Liver (tissue), 9 donors: ENCODE data around the gene NPR2. TPM values are rescaled to one million over a fixed set of nuclear protein-coding genes. Genes with fewer than 3 reads are reported as not detected.

Experiments
- DNase-seq: peaks from one replicate; pipeline ENCODE4 v3.0.0-alpha.2; 2017; ENCODE audit warnings: low spot score
- H3K27ac ChIP-seq, 2 donors: one replicate each; pipeline ENCODE4 v1.7.0; 2013; ENCODE audit warnings: inconsistent platforms in 2 of 2, low read length in 2 of 2, control low read depth in 1 of 2, low read depth in 1 of 2, mild to moderate bottlenecking in 1 of 2
- H3K27me3 ChIP-seq, 4 donors: one replicate each; pipeline versions ENCODE4 v1.6.1 to v1.7.0; 2013; ENCODE audit warnings: low read length in 3 of 4, inconsistent platforms in 1 of 4, mild to moderate bottlenecking in 1 of 4, moderate library complexity in 1 of 4; ENCODE audit not compliant: control insufficient read depth in 4 of 4, insufficient read depth in 4 of 4
- H3K36me3 ChIP-seq, 4 donors: one replicate each; pipeline versions ENCODE4 v1.6.1 to v1.7.0; 2013; ENCODE audit warnings: low read length in 3 of 4, mild to moderate bottlenecking in 3 of 4, low read depth in 1 of 4, moderate library complexity in 1 of 4; ENCODE audit not compliant: control insufficient read depth in 4 of 4, insufficient read depth in 3 of 4
- H3K4me1 ChIP-seq, 4 donors: one replicate each; pipeline versions ENCODE4 v1.6.1 to v1.7.0; 2013; ENCODE audit warnings: low read length in 3 of 4, mild to moderate bottlenecking in 3 of 4, moderate library complexity in 1 of 4; ENCODE audit not compliant: control insufficient read depth in 4 of 4, insufficient read depth in 4 of 4
- H3K4me3 ChIP-seq, 3 donors: one replicate each; pipeline versions ENCODE4 v1.6.1 to v1.7.0; 2013; ENCODE audit warnings: low read length in 3 of 3, control low read depth in 1 of 3, low read depth in 1 of 3, mild to moderate bottlenecking in 1 of 3
- H3K9ac ChIP-seq, 2 donors: one replicate each; pipeline ENCODE4 v1.7.0; 2013; ENCODE audit warnings: low read length in 2 of 2, mild to moderate bottlenecking in 2 of 2, moderate library complexity in 2 of 2, control low read depth in 1 of 2, low read depth in 1 of 2
- H3K9me3 ChIP-seq, 4 donors: one replicate each; pipeline versions ENCODE4 v1.6.1 to v1.7.0; 2013; ENCODE audit warnings: low read length in 3 of 4; ENCODE audit not compliant: control insufficient read depth in 4 of 4
- FOXA1 ChIP-seq: IDR thresholded peaks from 2 replicates; pipeline ENCODE4 v1.6.1; 2016; ENCODE audit warnings: antibody characterized with exemption
- FOXA2 ChIP-seq: IDR thresholded peaks from 2 replicates; pipeline ENCODE4 v1.6.1; 2016; ENCODE audit warnings: antibody characterized with exemption
- GABPA ChIP-seq, 2 donors: IDR thresholded peaks in 1 of 2; conservative IDR thresholded peaks in 1 of 2; 2 replicates each; pipeline ENCODE4 v1.6.1; 2016; ENCODE audit warnings: antibody characterized with exemption in 2 of 2, mild to moderate bottlenecking in 1 of 2, moderate library complexity in 1 of 2
- HNF4G ChIP-seq: IDR thresholded peaks from 2 replicates; pipeline ENCODE4 v1.6.1; 2016; ENCODE audit warnings: antibody characterized with exemption
- whole genome bisulfite sequencing: extraction: QIAGEN DNeasy Blood & Tissue Kit; methylation state at CpG from one replicate; pipeline ENCODE4 v1.1.7; 2013; 5-methylcytosine and 5-hydroxymethylcytosine counted together
- polyA plus RNA-seq, 2 donors: library from polyadenylated mRNA; stranded (reverse) in 1 of 2; unstranded in 1 of 2; fragments of 200-250 nt in 1 of 2; fragments of >200 nt in 1 of 2; fragmentation: Nextera tagmentation in 1 of 2; extraction: Ambion mirVana in 1 of 2; gene quantifications; one replicate each; pipeline versions ENCODE4 v1.2.1 to v1.2.3, GENCODE V29; 2013 to 2015
- total RNA-seq, 2 donors: library from RNA; depleted of rRNA; stranded (reverse); fragments of >200 nt; gene quantifications; one replicate each; pipeline ENCODE4 v1.2.3, GENCODE V29; 2014
- TF ChIP-seq, protein P1 (sequence below): IDR thresholded peaks from 2 replicates; pipeline ENCODE4 v1.6.1; 2016; ENCODE audit warnings: antibody characterized with exemption
- TF ChIP-seq, protein P2 (sequence below): IDR thresholded peaks from 2 replicates; pipeline ENCODE4 v1.6.1; 2016; ENCODE audit warnings: antibody characterized with exemption
- TF ChIP-seq, protein P3 (sequence below): IDR thresholded peaks from 2 replicates; pipeline ENCODE4 v1.6.1; 2016; ENCODE audit warnings: antibody characterized with exemption, mild to moderate bottlenecking
- TF ChIP-seq, protein P4 (sequence below): IDR thresholded peaks from 2 replicates; pipeline ENCODE4 v1.6.1; 2016; ENCODE audit warnings: antibody characterized with exemption
- donor health status: healthy.
- donor health status: healthy.
- donor health status: healthy.
- donor health status: healthy.
- donor health status: healthy.

The NPR2 gene
- total and polyA plus RNA-seq, 4 donors, result 8.6 to 17.1 (median 11.2) TPM

DNA sequence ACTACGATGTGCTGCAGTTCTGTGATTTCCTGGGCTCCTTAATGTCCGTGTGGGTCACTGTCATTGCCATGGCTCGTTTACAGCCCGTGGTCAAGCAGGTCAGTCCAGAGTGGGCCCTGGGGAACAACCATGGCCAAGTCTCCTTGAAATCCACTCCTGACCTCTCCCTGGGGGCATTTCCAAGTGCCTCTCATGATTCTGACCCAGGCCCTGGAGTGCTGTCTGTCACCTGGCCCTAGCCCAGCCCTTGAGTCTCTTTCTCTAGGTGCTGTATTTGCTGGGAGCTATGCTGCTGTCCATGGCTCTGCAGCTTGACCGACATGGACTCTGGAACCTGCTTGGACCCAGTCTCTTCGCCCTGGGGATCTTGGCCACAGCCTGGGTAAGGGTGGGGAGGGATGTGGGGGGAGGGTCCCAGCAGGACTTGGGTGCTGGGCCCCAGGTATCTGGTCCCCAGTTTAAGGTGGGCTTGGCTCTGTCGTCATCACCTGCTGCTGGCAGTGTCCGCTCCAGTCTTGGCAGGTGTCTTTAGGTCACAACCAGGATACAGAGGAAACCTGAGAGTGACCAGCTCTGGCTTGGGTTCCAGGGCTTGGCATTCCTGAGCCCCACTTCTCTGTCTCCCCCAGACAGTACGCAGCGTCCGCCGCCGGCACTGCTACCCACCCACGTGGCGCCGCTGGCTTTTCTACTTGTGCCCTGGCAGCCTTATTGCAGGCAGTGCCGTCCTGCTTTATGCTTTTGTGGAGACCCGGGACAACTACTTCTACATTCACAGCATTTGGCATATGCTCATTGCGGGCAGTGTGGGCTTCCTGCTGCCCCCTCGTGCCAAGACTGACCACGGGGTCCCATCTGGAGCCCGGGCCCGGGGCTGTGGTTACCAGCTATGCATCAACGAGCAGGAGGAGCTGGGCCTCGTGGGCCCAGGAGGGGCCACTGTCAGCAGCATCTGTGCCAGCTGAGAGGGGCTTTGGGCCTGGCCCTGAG, 61.8 kb downstream of the NPR2 start:
- no peak overlapping the region for H3K27ac ChIP-seq
- WGBS, result 95% methylated on average over 25 of the region's 25 CpGs
- no peaks in the 10 kb centered on the region for H3K27me3 ChIP-seq
- no peak overlapping the region for H3K4me3 ChIP-seq
- no peaks in the 10 kb centered on the region for H3K4me1 ChIP-seq
- H3K9ac ChIP-seq, result no peak overlapping the region
- H3K9me3 ChIP-seq, result no peaks in the 10 kb centered on the region
- no peaks in the 10 kb centered on the region for H3K36me3 ChIP-seq
- TF ChIP-seq, protein P1, sequence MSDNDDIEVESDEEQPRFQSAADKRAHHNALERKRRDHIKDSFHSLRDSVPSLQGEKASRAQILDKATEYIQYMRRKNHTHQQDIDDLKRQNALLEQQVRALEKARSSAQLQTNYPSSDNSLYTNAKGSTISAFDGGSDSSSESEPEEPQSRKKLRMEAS, result no peak
- TF ChIP-seq FOXA1 (no peak), HNF4G (no peak), FOXA2 (no peak)
- peak; percentile 19 for DNase-seq

DNA sequence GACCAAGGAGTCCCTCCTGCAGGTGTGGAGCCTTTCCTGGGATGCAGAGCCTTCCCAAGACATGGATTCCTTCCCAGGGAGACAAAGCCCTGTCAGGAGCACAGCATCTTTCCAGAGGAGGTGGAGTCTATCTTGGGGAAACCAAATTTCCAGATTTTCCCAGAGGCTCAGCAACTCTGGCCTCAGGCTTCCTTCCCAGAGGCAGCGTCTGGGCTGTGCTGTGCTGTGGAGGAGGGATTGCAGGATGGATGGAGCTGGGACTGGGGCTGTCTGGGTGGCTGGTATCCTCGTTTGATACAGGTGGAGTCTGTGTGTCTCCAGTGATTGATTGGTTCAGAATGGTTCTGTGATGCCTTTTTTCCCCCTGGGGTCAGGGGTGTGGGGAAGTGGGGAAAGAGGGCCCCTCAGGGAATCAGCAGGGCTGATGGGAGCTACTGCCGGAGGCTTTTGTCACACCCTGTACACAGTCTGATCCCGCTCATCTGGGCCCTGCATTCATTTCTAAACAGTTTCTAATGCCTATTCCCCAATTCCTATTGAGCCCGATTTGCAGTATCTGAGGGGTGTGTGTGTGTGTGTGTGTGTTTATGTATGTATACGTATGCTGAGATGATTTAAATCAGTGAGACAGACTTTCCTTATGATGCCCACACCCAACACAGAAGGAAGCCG, 62.8 kb downstream of the NPR2 start:
- no peak overlapping the region for H3K9ac ChIP-seq
- H3K4me3 ChIP-seq, result no peak overlapping the region
- H3K9me3 ChIP-seq, result no peaks in the 10 kb centered on the region
- 93% methylated on average over 7 of the region's 7 CpGs for WGBS
- no peak overlapping the region for H3K27ac ChIP-seq
- no peaks in the 10 kb centered on the region for H3K27me3 ChIP-seq
- TF ChIP-seq, protein P2, sequence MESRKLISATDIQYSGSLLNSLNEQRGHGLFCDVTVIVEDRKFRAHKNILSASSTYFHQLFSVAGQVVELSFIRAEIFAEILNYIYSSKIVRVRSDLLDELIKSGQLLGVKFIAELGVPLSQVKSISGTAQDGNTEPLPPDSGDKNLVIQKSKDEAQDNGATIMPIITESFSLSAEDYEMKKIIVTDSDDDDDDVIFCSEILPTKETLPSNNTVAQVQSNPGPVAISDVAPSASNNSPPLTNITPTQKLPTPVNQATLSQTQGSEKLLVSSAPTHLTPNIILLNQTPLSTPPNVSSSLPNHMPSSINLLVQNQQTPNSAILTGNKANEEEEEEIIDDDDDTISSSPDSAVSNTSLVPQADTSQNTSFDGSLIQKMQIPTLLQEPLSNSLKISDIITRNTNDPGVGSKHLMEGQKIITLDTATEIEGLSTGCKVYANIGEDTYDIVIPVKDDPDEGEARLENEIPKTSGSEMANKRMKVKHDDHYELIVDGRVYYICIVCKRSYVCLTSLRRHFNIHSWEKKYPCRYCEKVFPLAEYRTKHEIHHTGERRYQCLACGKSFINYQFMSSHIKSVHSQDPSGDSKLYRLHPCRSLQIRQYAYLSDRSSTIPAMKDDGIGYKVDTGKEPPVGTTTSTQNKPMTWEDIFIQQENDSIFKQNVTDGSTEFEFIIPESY, result no peak
- TF ChIP-seq, protein P3, sequence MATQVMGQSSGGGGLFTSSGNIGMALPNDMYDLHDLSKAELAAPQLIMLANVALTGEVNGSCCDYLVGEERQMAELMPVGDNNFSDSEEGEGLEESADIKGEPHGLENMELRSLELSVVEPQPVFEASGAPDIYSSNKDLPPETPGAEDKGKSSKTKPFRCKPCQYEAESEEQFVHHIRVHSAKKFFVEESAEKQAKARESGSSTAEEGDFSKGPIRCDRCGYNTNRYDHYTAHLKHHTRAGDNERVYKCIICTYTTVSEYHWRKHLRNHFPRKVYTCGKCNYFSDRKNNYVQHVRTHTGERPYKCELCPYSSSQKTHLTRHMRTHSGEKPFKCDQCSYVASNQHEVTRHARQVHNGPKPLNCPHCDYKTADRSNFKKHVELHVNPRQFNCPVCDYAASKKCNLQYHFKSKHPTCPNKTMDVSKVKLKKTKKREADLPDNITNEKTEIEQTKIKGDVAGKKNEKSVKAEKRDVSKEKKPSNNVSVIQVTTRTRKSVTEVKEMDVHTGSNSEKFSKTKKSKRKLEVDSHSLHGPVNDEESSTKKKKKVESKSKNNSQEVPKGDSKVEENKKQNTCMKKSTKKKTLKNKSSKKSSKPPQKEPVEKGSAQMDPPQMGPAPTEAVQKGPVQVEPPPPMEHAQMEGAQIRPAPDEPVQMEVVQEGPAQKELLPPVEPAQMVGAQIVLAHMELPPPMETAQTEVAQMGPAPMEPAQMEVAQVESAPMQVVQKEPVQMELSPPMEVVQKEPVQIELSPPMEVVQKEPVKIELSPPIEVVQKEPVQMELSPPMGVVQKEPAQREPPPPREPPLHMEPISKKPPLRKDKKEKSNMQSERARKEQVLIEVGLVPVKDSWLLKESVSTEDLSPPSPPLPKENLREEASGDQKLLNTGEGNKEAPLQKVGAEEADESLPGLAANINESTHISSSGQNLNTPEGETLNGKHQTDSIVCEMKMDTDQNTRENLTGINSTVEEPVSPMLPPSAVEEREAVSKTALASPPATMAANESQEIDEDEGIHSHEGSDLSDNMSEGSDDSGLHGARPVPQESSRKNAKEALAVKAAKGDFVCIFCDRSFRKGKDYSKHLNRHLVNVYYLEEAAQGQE, result no peak
- peak; percentile 24 for DNase-seq
- H3K4me1 ChIP-seq, result no peaks in the 10 kb centered on the region
- no peaks in the 10 kb centered on the region for H3K36me3 ChIP-seq

DNA sequence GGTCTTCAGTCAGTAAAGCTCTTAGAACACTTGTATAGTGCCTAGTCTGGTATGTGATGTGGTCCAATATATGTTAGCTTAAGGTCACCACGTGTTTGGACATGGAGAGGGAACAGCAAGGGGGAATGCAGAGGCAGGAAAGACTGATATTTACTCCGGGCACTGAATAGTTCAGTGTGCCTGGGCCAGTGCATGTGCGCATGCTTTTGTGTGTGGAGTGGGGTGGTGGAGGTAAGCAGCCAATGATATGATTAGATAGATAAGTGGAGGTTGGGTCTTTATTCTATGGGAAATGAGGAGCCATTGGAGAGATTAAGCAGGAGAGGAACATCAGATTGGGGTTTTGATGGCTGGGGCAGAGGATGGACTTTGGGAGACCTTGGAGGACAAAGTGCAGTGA, 64.8 kb downstream of the NPR2 start:
- H3K4me1 ChIP-seq, result no peaks in the 10 kb centered on the region
- H3K27ac ChIP-seq, result no peak overlapping the region
- TF ChIP-seq, protein P2, result no peak
- TF ChIP-seq GABPA (IDR thresholded peaks at IDR 0.05 in 1 of 2, conservative IDR thresholded peaks at IDR 0.05 in 1 of 2), result no peak
- no peak for TF ChIP-seq FOXA2
- TF ChIP-seq, protein P4, sequence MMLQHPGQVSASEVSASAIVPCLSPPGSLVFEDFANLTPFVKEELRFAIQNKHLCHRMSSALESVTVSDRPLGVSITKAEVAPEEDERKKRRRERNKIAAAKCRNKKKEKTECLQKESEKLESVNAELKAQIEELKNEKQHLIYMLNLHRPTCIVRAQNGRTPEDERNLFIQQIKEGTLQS, result no peak
- H3K27me3 ChIP-seq, result no peaks in the 10 kb centered on the region
- no peaks in the 10 kb centered on the region for H3K9me3 ChIP-seq
- no peak overlapping the region for H3K4me3 ChIP-seq
- peak; percentile 27 for DNase-seq
- H3K9ac ChIP-seq, result no peak overlapping the region
- no peaks in the 10 kb centered on the region for H3K36me3 ChIP-seq
- 80% methylated on average over 3 of the region's 3 CpGs for WGBS
